ENCODE results near the gene SIRT3.

DNA sequence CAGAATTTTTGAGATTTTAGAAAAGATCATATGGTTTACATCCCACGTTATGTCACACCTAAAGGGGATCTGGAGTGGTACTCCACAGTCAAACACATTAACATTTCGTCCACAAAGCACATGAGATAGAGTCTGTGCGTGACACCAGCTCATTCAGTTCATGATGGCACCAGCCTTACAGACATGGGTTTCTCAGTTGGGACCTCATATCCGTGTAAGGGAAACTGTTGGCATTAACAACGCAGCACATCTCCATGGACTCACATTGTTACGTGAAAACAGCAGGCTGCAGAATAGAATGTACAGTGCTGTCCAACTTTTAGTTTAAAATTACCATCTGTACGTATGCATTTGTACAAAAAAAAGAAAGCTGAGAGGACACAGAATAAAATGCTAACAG, 14.6 kb downstream of the SIRT3 start:
- no peak for TF ChIP-seq ISL1 (CRISPR knock-in tag; IDR thresholded peaks at IDR 0.05)
- TF ChIP-seq TOX (CRISPR knock-in tag; IDR thresholded peaks at IDR 0.05; ENCODE audit: borderline replicate concordance) = no peak

Measured in SK-N-SH treated with all-trans-retinoic acid at 6 μM for 48 hours (cell line).